ENCODE data around the gene TMEM100.

DNA sequence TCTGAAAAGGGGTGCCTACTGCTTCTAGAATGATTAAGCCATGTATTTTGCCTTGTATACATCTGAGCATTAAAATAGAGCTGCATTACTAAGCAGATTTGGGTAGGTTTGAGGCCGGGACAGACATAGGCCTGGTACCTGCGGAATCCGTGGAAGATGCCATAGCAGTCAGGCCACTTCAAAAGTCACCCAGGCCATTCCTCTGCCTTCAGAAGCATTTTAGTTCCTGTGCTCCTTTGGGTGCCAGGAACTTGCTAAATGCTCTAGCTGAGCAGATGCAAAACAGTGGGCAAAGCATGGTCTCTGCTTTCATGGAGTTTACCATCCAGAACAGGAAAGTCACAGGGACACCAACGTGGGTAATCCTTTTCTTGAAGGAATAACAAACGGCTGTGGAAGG lies 5.7 kb upstream of the TMEM100 start:
- TF ChIP-seq POLR2A (IDR thresholded peaks at IDR 0.05; ENCODE audit: low read depth, low read length) (no peak), TAF1 (IDR thresholded peaks at IDR 0.05; ENCODE audit: low read depth, low read length) (no peak), POLR2AphosphoS5 (IDR thresholded peaks at IDR 0.05; ENCODE audit: low read depth, low read length) (no peak), PAX5 (IDR thresholded peaks at IDR 0.05; ENCODE audit: insufficient read depth, low read length, severe bottlenecking) (no peak)
